Smooth muscle cell (in vitro differentiated cells): Measurements from ENCODE around the gene KRTAP10-3. TPM values are rescaled to one million over a fixed set of nuclear protein-coding genes. Genes with fewer than 3 reads are reported as not detected.
"Not testable (repeated sequence)": the region's sequence is repeated elsewhere in the genome, so short reads cannot be mapped to it uniquely, and the experiment has no call there.

ENCODE experiments used
- DNase-seq: peaks from one replicate; lab custom pipeline; 2025; ENCODE audit not compliant: unreplicated experiment; lab: John Stamatoyannopoulos, UW
- H2AFZ ChIP-seq: fragments of 200-600 bp; sonication (generic); 2 replicates; pipeline ENCODE4 v1.6.0; 2016; ENCODE audit warnings: antibody characterized with exemption, low read depth, mild to moderate bottlenecking
- H3F3A ChIP-seq: fragments of 200-600 bp; sonication (generic); 2 replicates; pipeline ENCODE4 v1.6.0; 2017; ENCODE audit warnings: antibody characterized with exemption, low read depth
- H3K27ac ChIP-seq: fragments of 200-600 bp; sonication (generic); 2 replicates; pipeline ENCODE4 v1.5.1; 2016; ENCODE audit warnings: low read depth, mild to moderate bottlenecking
- H3K27me3 ChIP-seq: fragments of 200-600 bp; sonication (generic); 2 replicates; pipeline ENCODE4 v1.6.1; 2016; ENCODE audit warnings: low read depth, mild to moderate bottlenecking
- H3K36me3 ChIP-seq: fragments of 200-600 bp; sonication (generic); 2 replicates; pipeline ENCODE4 v1.5.1; 2016; ENCODE audit warnings: low read depth
- H3K4me1 ChIP-seq: fragments of 200-600 bp; sonication (generic); 2 replicates; pipeline ENCODE4 v1.5.1; 2016; ENCODE audit warnings: low read depth
- H3K4me2 ChIP-seq: fragments of 200-600 bp; sonication (generic); 2 replicates; pipeline ENCODE4 v1.6.0; 2016; ENCODE audit warnings: mild to moderate bottlenecking
- H3K4me3 ChIP-seq: fragments of 200-600 bp; sonication (generic); 2 replicates; pipeline ENCODE4 v1.5.1; 2016; ENCODE audit warnings: mild to moderate bottlenecking
- H3K79me2 ChIP-seq: fragments of 200-600 bp; sonication (generic); 2 replicates; pipeline ENCODE4 v1.6.0; 2016; ENCODE audit warnings: low read depth, mild to moderate bottlenecking
- H3K9ac ChIP-seq: fragments of 200-600 bp; sonication (generic); 2 replicates; pipeline ENCODE4 v1.6.0; 2016; ENCODE audit warnings: low read depth
- H3K9me3 ChIP-seq: fragments of 200-600 bp; sonication (generic); replicated peaks from 2 replicates; pipeline ENCODE4 v1.5.1; 2016; ENCODE audit warnings: low read depth
- H4K20me1 ChIP-seq: fragments of 200-600 bp; sonication (generic); 2 replicates; pipeline ENCODE4 v1.6.0; 2016; ENCODE audit warnings: low read depth
- WGBS: methylation state at CpG from one replicate; pipeline ENCODE4 v1.1.7; 2016; ENCODE audit warnings: low lambda C conversion rate; 5-methylcytosine and 5-hydroxymethylcytosine counted together
- polyA plus RNA-seq: library from polyadenylated mRNA; unstranded; fragments of >200 nt; fragmentation: Nextera tagmentation; extraction: Ambion mirVana; gene quantifications from 2 replicates; pipeline ENCODE4 v1.2.1, GENCODE V29; 2016
- total RNA-seq: library from RNA; depleted of rRNA; stranded (reverse); fragments of >200 nt; gene quantifications from 2 replicates; pipeline ENCODE4 v1.2.3, GENCODE V29; 2014
- TF ChIP-seq, protein P1 (sequence below): fragments of 200-600 bp; sonication (generic); IDR thresholded peaks from 2 replicates; pipeline ENCODE4 v1.5.1; 2017; ENCODE audit warnings: borderline replicate concordance, mild to moderate bottlenecking, antibody characterized with exemption; ENCODE audit not compliant: insufficient read depth, poor library complexity, severe bottlenecking

Gene KRTAP10-3
- total and polyA plus RNA-seq, 2 experiments from 2014 or later: not detected

DNA sequence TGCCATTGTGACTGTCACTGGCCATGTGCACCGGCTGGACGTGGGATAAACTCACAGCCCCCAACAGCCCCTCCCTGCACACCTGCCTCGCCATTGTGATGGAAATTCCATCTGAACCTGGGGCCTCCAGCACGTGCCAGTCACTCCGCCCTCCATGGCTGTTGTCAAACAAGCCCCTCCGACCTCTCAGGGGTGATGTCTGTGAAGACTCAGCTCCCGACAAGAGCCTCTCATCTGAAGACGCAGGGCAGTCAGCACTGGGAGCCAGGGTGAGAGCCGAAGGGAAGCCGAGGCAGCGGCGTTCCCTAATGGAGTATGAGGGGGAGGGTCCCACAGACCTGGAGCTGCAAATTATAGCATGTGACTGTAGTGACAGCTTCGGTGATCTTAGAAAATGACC, 5.9 kb downstream of the KRTAP10-3 start:
- Histone ChIP-seq H3F3A (no peaks in the 10 kb centered on the region), H3K9ac (no peak overlapping the region), H2AFZ (no peak overlapping the region), H3K9me3 (no peaks in the 10 kb centered on the region), H3K4me1 (peaks cover 12% of the 10 kb centered on the region), H3K4me3 (no peak overlapping the region), H3K79me2 (no peaks in the 10 kb centered on the region), H3K27me3 (no peaks in the 10 kb centered on the region), H4K20me1 (no peaks in the 10 kb centered on the region), H3K36me3 (no peaks in the 10 kb centered on the region), H3K4me2 (no peak overlapping the region), H3K27ac (no peak overlapping the region)
- DNase-seq: no peak
- WGBS: 78% methylated on average over 13 of the region's 13 CpGs
- TF ChIP-seq, protein P1, sequence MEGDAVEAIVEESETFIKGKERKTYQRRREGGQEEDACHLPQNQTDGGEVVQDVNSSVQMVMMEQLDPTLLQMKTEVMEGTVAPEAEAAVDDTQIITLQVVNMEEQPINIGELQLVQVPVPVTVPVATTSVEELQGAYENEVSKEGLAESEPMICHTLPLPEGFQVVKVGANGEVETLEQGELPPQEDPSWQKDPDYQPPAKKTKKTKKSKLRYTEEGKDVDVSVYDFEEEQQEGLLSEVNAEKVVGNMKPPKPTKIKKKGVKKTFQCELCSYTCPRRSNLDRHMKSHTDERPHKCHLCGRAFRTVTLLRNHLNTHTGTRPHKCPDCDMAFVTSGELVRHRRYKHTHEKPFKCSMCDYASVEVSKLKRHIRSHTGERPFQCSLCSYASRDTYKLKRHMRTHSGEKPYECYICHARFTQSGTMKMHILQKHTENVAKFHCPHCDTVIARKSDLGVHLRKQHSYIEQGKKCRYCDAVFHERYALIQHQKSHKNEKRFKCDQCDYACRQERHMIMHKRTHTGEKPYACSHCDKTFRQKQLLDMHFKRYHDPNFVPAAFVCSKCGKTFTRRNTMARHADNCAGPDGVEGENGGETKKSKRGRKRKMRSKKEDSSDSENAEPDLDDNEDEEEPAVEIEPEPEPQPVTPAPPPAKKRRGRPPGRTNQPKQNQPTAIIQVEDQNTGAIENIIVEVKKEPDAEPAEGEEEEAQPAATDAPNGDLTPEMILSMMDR: no peak

DNA sequence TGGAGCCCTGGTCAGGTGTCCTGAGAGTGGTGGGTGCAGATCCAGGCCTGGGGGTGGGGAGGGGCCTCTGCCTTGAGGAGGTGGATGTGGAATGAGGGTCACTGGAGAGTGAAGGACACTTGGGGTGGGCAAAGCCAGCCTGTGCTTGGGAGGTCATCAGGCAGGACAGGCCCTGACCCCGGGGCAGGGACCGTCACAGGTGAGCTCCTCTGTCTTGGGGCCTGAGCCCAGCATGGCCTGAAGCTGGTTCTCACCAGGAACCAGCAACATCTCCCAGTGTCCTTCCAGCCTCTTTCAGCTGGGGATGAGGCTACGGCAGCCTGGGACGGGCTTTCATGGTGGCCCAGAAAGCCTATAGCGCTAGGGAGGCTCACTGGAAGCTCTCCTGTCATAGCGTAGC, 6.5 kb downstream of the KRTAP10-3 start:
- Histone ChIP-seq H3K36me3 (no peaks in the 10 kb centered on the region), H3K4me1 (peaks cover 12% of the 10 kb centered on the region), H3K79me2 (no peaks in the 10 kb centered on the region), H3K27ac (no peak overlapping the region), H3K9ac (no peak overlapping the region), H3K4me2 (no peak overlapping the region), H3F3A (no peaks in the 10 kb centered on the region), H3K4me3 (no peak overlapping the region), H2AFZ (no peak overlapping the region), H3K9me3 (peaks cover 4% of the 10 kb centered on the region), H3K27me3 (no peaks in the 10 kb centered on the region), H4K20me1 (no peaks in the 10 kb centered on the region)
- WGBS: 97% methylated on average over 5 of the region's 6 CpGs
- TF ChIP-seq, protein P1: no peak
- DNase-seq: no peak

DNA sequence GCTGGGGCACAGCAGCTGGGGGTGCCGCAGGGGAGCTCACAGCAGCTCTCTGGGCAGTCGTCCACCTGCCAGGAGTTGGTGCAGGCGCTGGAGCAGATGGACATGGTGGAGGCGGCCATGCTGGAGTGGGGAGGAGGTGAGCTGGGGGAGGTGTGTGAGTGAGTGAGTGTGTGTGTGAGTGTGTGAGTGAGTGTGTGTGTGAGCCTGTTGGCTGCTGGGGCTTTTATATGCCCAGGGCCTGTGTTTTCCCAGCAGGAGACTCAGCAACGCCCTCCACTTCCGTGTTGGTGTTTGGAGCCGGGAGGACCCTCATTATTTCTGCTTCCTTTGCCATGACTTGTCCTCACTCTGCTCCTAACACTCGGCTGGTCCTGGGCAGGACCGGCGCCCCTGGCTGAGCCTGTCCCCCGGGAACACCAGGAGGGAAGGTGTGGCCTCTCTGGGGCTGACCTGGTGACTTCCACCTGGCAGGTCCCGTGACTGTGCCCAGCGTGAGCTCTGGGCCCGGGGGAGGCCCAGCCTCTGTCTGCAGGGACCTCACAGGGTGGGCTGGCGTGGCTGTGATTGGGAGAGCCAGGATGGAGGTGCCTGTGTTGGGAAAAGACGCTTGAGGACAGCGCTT, 7.1 kb downstream of the KRTAP10-3 start, which contains the start of gene KRTAP10-2:
TSS of gene KRTAP10-2 (minus strand) at position 166 of the 622 bp plus-strand sequence. CDS start at position 119, 47 bp downstream.
- Histone ChIP-seq H3K4me2 (no peak within 1 kb of the TSS), H3K79me2 (no peaks in the 10 kb centered on the region), H4K20me1 (no peaks in the 10 kb centered on the region), H3K27ac (no peak within 1 kb of the TSS), H3K9ac (no peak within 1 kb of the TSS), H2AFZ (no peak within 1 kb of the TSS), H3K36me3 (no peaks in the 10 kb centered on the region), H3K4me1 (peaks cover 12% of the 10 kb centered on the region), H3K9me3 (peaks cover 8% of the 10 kb centered on the region), H3K27me3 (no peaks in the 10 kb centered on the region), H3K4me3 (no peak within 1 kb of the TSS), H3F3A (no peaks in the 10 kb centered on the region)
- WGBS: 89% methylated on average over 14 of the region's 17 CpGs
- no peak for DNase-seq
- TF ChIP-seq, protein P1: no peak

DNA sequence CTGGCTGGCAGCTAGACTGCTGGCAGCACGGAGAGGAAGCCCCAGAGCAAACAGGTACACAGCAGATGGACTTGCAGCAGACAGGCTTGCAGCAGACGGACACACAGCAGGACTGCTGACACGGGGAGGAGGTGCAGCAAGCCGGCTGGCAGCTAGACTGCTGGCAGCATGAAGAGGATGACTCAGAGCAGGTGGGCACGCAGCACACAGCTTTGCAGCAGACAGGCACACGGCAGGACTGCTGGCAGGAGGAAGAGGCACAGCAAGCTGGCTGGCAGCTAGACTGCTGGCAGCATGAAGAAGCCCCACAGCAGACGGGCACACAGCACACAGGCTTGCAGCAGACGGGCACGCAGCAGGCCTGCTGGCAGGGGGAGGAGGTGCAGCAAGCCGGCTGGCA, 7.8 kb downstream of the KRTAP10-3 start:
- 81% methylated on average over 10 of the region's 10 CpGs for WGBS

DNA sequence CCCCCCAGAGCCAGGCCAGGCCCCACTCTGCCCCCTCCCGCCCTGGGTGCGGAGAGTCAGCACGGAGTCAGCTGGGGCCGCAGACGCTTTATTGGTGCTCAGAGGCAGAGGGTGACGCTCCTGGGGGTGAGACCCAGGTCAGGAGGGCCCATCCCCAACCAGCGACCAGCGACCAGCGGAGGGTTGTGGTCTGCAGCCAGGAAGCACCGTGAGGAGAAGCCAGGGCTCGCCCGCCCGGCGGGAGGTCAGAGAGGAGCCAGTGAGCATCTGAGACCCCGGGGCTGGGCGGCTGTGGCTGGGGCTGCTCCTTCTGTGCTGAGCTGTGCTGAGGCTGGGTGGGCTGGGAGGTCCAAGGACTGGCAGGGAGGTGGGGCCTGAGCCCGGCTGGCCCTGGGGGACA, 8.3 kb downstream of the KRTAP10-3 start:
- H2AFZ ChIP-seq, H3K9ac ChIP-seq, H3K27ac ChIP-seq, H3K4me3 ChIP-seq, H4K20me1 ChIP-seq, H3K4me2 ChIP-seq, H3K36me3 ChIP-seq, H3F3A ChIP-seq, H3K27me3 ChIP-seq, DNase-seq, H3K79me2 ChIP-seq, H3K9me3 ChIP-seq: not testable (repeated sequence)
- 85% methylated on average over 16 of the region's 17 CpGs for WGBS
- peaks cover 12% of the 10 kb centered on the region for H3K4me1 ChIP-seq

More for the DNA sequence above, 7.8 kb downstream of the KRTAP10-3 start:
- TF ChIP-seq, protein P1: no peak
- no peak for DNase-seq
- H3K4me1 ChIP-seq: peaks cover 12% of the 10 kb centered on the region
- no peak overlapping the region for H3K4me3 ChIP-seq
- no peak overlapping the region for H3K4me2 ChIP-seq
- H2AFZ ChIP-seq: no peak overlapping the region
- peaks cover 8% of the 10 kb centered on the region for H3K9me3 ChIP-seq
- H4K20me1 ChIP-seq: no peaks in the 10 kb centered on the region
- no peak overlapping the region for H3K27ac ChIP-seq
- no peak overlapping the region for H3K9ac ChIP-seq
- no peaks in the 10 kb centered on the region for H3K36me3 ChIP-seq
- no peaks in the 10 kb centered on the region for H3F3A ChIP-seq
- H3K27me3 ChIP-seq: no peaks in the 10 kb centered on the region
- no peaks in the 10 kb centered on the region for H3K79me2 ChIP-seq
